ENCODE results near the gene GALNT11. TPM values are rescaled to one million over a fixed set of nuclear protein-coding genes. Genes with fewer than 3 reads are reported as not detected.
"Not testable (repeated sequence)": the region's sequence is repeated elsewhere in the genome, so short reads cannot be mapped to it uniquely, and the experiment has no call there.

The GALNT11 gene
- polyA plus RNA-seq (ENCODE audit: insufficient read length in 12 of 12) = 10 to 100 TPM in 11 of 12 donors, not detected in 1; 23.4 to 46.7 (median 34.4) TPM
- long read RNA-seq, donor 1, partial matches to known transcripts = 0 of 6 reads
- long read RNA-seq, donor 1, other reads (novel, unspliced or antisense) = 0 of 6 reads
- long read RNA-seq, donor 2, transcript GALNT11-205 (12 exons, 2,727 nt) = major isoform, 11 of 11 reads
- long read RNA-seq, donor 2, partial matches to known transcripts = 0 of 11 reads
- long read RNA-seq, donor 2, other reads (novel, unspliced or antisense) = 0 of 11 reads
- long read RNA-seq, donor 3, transcript GALNT11-205 (12 exons, 2,727 nt) = major isoform, 7 of 7 reads
- long read RNA-seq, donor 3, partial matches to known transcripts = 0 of 7 reads
- long read RNA-seq, donor 3, other reads (novel, unspliced or antisense) = 0 of 7 reads
- long read RNA-seq, donor 4, transcript GALNT11-205 (12 exons, 2,727 nt) = major isoform, 6 of 6 reads
- long read RNA-seq, donor 4, partial matches to known transcripts = 0 of 6 reads
- long read RNA-seq, donor 4, other reads (novel, unspliced or antisense) = 0 of 6 reads
- long read RNA-seq, donor 5, transcript GALNT11-205 (12 exons, 2,727 nt) = major isoform, 16 of 16 reads
- long read RNA-seq, donor 5, partial matches to known transcripts = 0 of 16 reads
- long read RNA-seq, donor 5, other reads (novel, unspliced or antisense) = 0 of 16 reads
- long read RNA-seq, donor 6, partial matches to known transcripts = 0 of 2 reads
- long read RNA-seq, donor 6, other reads (novel, unspliced or antisense) = 0 of 2 reads
- long read RNA-seq, donor 7, partial matches to known transcripts = 0 of 3 reads
- long read RNA-seq, donor 7, other reads (novel, unspliced or antisense) = 0 of 3 reads
- long read RNA-seq, donor 8, transcript GALNT11-205 (12 exons, 2,727 nt) = major isoform, 14 of 14 reads
- long read RNA-seq, donor 8, partial matches to known transcripts = 0 of 14 reads
- long read RNA-seq, donor 8, other reads (novel, unspliced or antisense) = 0 of 14 reads
- long read RNA-seq, donor 9, partial matches to known transcripts = 0 of 4 reads
- long read RNA-seq, donor 9, other reads (novel, unspliced or antisense) = 0 of 4 reads
- long read RNA-seq, donor 10, transcript GALNT11-205 (12 exons, 2,727 nt) = major isoform, 12 of 12 reads
- long read RNA-seq, donor 10, partial matches to known transcripts = 0 of 12 reads
- long read RNA-seq, donor 10, other reads (novel, unspliced or antisense) = 0 of 12 reads
- long read RNA-seq, donor 11, transcript GALNT11-205 (12 exons, 2,727 nt) = major isoform, 10 of 10 reads
- long read RNA-seq, donor 11, partial matches to known transcripts = 0 of 10 reads
- long read RNA-seq, donor 11, other reads (novel, unspliced or antisense) = 0 of 10 reads

DNA sequence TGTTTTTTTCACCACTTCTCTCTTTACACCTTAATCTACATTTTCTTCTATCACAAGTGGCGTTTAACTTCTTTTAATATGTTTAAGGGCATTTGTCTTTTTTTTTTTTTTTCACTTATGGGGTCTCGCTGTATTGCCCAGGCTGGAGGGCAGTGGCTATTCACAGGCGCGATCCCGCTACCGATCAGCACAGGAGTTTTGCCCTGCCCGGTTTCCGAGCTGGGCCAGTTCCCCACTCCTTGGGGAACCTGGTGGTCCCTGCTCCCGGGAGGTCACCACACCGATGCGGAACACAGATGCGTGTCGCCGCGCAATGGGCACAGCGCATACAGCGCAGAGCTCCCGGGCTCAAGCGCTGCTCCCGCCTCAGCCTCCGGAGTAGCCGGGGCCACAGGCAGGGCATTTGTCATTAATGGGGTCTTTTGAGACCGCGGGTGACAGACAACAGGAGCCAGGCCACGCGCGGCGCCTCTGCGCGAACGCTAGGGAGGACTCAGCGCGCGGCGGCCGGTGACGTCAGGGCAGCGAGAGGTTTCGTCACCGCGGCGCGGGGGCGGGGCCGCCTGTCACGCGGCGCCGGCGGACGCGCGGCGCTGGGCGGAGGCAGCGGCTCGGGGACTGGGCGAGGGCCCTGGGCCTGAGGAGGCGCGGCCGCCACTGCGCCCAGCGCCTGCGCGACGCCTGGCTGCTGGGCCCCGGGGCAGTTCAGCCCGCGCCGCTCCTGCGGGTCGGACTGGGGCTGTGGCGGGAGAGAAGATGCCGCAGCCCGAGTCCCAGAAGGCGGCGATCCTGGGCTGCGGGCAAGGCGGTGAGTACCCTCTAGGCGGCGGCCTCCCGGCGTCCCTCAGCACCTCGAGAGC lies at the start of gene GALNT11:
GALNT11 (plus strand) TSS at position 598 of the 860 bp plus-strand sequence. CDS start 68,554 bp downstream, outside the sequence.
- peak; percentile 74 for DNase-seq

DNA sequence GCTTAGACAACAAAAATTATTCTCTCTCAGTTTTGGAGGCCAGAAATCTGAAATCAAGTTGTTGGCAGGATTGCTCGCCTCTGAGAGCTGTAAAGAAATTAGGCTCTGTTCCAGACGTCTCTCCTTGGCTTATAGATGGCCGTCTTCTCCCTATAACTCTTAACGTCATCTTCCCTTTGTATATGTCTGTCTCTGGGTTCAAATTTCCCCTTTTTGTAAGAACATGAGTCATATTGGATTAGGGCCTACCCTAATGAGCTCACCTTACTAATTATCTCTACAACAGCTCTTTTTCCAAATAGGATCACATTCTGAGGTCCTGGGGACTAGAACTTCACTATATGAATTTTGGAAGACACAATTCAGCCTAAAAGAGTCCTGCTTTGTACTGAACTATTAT lies 46.9 kb upstream of the GALNT11 start:
- DNase-seq = no peak

DNA sequence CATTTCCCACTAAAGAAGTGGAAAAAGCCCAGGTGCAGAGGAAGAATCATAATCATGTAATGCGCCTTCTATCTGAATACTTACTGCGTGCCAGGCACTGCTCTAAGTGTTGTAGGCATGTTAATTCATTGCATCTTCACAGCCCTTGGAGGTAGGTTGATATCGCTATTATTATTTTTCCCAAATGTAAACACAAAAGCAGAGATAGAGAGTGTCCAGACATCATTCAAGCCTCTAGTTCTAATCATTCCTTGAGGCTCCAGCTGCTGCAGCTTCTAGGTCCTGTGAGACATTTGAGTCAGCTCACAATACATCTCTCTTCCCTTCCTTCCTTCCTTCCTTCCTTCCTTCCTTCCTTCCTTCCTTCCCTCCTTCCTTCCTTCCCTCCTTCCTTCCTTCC lies 44.3 kb upstream of the GALNT11 start:
- DNase-seq = no peak

DNA sequence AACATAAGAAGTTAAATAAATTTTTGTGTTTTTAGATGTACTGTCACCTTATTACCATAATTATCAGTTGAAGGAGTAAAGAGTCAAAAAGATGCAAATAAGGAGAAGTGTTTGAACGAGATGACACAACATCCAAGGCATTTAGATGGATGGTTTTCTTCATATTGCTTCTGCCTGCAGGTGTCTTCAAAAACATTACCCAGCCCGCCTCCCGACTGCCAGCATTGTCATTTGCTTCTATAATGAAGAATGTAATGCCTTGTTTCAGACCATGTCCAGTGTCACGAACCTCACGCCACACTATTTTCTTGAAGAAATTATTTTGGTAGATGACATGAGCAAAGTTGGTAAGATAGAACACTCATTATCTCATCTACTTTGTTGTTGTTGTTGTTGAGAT lies 42.7 kb upstream of the GALNT11 start:
- no peak for DNase-seq

DNA sequence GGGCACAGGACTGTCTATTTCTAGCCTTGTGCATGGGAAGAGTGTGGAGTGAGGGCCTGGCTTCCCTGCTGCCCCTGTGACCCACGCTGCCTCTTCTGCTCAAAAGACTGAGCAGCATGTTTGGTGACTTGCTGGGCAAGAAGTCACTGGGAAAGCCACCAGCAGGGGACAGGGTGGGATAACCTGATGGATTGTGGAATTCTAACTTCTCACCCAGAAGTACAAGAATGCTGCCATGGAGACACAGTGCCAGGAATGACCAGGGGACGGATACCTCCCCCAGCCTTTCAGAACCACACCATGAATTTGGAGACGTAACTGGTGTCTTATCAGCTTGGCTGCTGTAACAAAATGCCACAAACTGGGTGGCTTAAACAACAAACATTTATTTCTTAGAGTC lies 40.9 kb upstream of the GALNT11 start:
- no peak for DNase-seq

DNA sequence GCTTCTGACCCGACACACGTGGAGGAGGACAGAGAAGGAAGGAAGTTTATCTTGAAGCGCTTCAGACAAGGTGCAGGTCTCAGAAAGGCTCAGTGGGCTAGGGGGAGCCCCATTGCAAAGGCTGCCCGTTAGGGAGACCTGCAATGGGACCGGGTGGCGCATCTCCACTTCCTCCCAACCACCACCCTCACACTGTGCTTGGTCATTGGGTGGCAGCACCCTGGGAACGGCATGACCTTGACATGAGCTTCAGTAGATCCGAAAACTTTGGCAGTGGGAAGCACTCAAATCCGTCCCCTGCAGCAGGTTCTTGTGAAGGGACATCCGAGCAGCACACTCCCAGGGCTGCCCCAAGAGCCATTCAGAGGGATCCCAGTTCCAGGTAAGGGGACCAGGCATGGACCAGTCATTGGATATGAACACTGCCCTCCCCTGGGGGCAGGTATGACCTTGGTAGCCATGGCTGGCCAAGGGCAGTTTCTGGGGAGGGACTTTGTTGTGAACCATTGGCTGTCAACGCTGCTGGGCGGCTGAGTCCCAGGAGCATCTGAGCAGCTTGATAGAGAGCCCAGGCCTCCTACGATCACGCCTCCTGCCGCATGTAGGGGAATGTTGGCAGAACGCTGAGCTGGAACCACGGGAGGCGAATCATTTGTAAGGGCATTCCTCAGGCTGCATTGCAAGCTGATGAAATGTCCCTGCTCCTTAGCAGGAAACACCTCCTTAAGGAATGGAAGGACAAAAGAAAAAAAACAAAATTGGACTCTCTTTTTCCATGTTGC lies 37.5 kb upstream of the GALNT11 start:
- DNase-seq = no peak

DNA sequence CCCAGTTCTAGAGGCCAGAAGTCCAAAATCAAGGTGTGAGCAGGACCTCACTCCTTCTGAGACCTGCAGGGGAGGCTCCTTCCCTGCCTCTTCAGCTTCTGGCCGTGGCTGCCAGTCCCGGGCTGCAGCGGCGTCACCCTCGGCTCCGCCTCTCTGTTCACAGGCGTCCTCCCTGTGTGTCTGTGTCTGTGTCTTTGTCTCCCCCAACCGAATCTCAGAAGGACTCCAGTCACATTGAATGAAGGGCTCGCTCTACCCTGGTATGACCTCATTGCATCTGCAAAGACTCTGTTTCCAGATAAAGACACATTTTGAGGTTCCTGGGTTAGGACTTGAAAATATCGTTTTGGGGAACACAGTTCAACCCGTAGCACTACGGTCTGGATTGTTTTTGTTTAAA lies 33.1 kb upstream of the GALNT11 start:
- DNase-seq = peak; percentile 28

DNA sequence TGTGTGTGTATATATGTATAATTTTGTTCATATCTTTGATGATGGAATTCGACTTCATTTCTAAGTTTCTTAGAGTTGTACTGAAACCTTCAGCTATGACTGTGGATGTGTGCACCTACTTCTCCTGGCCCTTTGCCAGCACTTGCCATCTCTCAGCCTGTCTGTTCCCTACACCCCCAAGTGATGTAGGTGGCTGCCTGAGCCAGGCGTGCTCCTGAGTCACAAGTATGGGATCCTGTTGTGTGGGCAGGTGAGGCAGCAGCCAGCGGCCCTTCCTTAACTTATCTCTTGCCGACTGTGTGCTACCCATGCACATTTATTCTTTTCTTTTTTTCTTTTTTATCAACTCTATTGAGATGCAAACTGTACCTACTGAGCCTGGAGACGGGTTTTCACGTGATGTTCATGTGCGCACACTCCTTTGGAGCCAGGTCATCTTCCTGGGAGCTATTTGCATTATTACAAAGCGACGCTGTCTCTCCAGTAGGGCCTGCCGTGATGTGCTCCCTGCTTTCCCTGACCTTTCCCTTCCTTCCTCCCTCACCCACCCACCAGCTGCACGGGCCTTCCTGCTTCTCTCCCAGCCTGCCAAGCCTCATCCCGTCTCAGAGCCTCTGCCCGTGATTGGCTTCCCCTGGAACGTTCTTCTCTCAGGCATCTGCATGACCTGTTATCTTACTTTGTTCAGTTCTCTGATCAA lies 31.3 kb upstream of the GALNT11 start:
- no peak for DNase-seq

DNA sequence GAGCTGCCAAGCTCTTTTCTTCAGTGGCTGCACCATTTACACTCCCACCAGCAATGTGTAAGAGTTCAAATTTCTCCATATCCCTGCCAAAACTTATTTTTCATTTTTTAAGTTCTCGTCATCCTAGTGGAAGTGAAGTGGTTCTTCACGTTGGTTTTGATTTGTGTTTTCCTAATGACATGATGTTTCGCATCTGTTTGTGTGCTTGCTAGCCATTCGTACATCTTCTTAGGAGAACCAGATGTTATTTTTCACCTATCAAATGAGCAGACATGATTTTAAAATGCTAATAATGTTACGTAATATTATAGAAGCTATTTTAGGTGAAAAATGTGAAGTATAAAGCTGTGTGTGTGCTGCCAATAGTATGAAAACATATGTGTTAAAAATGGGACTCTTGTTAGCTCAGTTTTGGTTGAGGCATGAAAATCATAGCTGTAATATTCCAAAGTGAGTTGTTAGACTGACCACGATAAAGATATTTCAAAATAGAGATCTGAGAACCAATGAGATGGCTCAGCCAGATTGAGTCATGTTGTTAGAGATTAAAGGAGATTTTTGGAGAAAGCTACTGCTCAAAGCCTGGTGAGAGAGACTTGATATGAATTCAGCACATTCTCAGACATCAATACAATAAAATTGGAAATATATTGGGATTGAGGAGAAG lies 25.9 kb upstream of the GALNT11 start:
- DNase-seq = no peak

DNA sequence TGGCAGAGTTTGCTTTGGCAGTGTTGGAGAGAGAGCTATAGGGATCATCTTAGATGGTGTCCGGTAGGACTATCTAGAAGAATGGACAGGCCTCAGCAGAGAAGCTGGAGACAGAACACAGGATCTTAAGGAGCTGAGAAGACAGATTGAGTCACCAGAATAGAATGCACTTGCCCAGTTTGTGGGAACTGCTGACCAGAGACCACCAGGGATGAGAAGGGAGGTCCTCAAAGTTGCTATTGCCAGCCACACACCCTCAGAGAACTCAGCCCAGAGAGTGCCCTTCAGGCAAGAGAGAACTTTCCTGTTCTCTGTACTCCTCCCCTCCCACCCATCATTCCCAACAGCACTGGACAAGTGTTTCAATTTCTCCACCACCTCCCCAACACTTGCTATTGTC lies 25.3 kb upstream of the GALNT11 start:
- DNase-seq = no peak

DNA sequence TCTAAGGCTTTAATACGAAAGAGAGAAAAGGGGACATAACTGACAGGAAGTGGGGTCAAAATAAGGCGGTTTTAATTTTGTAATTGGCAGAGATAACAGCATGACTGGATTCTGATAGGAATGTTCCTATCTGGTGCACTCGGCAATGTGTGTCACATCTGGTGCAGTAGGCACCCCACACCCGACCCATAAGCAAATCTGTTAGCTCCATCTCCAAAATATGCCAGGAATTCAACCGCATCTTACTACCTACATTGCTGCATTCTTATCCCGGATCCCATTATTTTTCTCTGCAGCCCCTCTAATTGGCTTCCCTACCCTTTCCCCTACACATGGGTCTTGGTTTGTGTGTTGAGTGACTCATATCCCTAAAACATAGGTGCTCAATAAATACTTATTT lies 19.1 kb upstream of the GALNT11 start:
- DNase-seq = no peak

DNA sequence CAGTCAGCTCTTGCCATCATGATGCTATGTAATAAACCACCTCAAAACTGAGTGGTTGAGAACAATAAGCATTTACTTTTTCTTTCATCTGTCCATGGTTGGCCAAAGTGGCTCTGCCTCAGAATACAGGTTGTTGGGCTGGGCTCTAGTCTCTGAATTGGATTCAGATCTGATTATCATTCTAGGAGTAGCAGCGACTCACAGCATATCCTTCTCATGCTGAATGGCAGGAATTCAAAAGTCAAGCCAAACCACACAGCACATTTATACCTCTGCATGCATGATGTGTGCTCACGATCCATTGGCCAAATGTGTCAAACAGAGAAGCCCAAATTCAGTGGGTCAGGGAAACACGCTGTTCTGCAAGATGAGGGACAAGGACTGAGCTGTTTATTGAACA lies 13.6 kb upstream of the GALNT11 start:
- DNase-seq = no peak

DNA sequence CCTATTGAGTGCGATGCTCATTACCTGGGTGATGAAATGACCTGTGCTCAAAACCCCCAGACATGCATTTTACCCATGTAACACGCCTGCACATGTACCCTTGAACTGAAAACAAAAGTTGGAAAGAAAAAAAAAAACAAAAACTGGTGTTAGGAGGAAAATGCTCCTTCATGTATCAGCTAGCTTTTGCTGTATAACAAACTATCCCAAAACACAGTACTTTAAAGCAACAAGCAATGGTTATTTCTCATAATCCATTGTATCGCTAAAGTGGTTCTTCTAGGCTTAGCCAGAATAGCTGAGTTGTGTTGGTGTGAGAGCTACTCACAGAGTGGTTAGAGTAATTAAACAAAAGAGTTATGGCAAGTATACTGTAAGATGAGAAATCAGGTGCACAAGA lies 12.2 kb upstream of the GALNT11 start:
- no peak for DNase-seq

DNA sequence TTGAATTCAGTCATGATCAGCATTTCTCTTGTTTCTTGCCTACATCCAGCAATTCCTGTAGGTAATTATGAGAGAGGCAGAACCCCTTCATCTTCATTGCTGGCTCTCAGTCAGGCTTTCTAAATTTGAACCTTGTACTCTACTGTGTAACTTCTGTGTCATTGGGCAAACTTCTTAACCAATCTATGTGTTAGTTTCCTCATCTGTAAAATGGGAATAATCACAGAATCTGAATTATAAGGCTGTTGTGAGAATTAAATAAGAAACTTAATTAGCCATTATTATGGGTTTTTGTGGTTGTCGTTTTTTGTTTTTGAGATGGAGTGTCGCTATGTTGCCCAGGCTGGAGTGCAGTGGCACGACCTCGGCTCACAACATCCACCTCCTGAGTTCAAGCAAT lies 11.5 kb upstream of the GALNT11 start:
- no peak for DNase-seq

DNA sequence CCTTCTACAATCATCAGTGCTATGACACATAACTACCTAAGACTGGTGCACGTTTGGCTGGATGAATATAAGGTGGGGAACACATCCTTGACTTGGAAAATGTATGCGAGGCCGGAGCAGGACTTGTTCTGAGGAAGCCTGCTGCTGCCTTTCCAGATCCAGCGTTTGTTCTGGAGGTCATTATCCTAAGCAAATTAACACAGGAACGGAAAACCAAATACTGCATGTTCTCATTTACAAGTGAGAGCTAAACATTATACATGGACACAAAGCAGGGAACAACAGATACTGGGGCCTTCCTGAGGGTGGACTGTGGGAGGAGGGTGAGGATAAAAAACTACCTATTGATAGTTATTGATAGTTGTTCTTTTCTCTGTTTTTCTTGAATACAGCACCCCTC lies 10.8 kb upstream of the GALNT11 start:
- DNase-seq = no peak

DNA sequence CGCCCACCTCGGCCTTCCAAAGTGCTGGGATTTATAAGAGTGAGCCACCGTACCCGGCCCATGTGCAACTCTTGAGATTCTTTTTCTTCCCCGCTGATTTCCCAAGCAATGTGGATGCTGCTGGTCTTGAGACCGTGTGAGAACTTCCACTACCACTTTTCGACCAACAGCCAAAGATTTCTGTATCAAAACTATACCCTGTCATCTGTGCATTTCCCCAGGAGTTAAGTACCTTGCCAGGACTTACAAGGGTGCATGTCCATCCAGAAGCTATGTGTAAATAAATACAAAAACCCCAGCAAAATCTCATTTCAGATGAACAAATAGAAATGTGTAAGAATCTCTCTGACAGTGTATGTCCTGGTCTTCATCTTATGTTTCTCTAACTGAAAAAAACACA lies 9.9 kb upstream of the GALNT11 start:
- DNase-seq = no peak

DNA sequence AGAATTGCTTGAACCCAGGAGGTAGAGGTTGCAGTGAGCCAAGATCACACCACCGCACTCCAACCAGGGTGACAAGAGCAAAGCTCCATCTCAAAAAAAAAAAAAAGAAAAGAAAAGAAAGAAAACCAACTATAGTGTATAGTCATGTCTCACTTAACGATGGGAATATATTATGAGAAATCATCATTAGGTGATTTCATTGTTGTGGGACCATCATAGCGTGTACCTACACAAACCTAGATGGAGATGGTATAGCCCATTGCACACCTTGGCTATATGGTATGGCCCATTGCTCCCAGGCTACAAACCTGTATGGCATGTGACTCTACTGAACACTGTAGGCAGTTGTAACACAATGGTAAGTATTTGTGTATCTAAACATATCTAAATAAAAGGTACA lies 8.5 kb upstream of the GALNT11 start:
- DNase-seq = no peak

DNA sequence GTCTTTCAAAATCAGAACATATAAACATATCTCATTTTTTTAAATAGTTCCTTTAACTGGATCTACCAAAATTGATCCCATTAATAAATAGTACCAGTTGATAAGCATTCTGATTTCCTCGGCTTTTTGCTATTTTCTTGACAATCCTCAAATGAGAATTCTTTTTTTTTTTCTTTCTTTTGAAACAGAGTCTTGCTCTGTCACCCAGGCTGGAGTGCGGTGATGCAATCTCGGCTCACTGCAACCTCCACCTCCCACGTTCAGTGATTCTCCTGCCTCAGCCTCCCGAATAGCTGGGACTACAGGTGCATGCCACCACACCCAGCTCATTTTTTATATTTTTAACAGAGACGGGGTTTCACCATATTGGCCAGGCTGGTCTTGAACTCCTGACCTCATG lies 7.8 kb upstream of the GALNT11 start:
- DNase-seq = not testable (repeated sequence)

DNA sequence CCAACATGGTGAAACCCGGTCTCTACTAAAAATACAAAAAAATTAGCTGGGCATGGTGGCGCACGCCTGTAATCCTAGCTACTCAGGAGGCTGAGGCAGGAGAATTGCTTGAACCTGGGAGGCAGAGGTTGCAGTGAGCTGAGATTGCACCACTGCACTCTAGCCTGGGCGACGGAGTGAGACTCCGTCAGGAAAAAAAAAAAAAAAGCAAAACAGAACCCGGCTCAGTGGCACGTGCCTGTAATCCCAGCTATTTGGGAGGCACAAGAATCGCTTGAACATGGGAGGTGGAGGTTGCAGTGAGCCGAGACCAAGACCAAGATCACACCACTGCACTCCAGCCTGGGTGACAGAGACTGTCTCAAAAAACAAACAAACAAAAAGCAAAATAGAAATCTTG lies 3.7 kb upstream of the GALNT11 start:
- not testable (repeated sequence) for DNase-seq

All from muscle of arm (tissue), 14 donors.